Activated CD4-positive, alpha-beta T cell treated with anti-CD3 and anti-CD28 coated beads, Interleukin-2, amount 50 U/mL, for 24 hours (primary cell): Measurements from ENCODE around the gene TMEM259.

Experiments used
- DNase-seq, 2 donors: peaks; one replicate each; pipeline ENCODE4 v3.0.0-alpha.2; 2020; ENCODE audit warnings: low read depth in 1 of 2, low spot score in 1 of 2

Gene TMEM259

DNA sequence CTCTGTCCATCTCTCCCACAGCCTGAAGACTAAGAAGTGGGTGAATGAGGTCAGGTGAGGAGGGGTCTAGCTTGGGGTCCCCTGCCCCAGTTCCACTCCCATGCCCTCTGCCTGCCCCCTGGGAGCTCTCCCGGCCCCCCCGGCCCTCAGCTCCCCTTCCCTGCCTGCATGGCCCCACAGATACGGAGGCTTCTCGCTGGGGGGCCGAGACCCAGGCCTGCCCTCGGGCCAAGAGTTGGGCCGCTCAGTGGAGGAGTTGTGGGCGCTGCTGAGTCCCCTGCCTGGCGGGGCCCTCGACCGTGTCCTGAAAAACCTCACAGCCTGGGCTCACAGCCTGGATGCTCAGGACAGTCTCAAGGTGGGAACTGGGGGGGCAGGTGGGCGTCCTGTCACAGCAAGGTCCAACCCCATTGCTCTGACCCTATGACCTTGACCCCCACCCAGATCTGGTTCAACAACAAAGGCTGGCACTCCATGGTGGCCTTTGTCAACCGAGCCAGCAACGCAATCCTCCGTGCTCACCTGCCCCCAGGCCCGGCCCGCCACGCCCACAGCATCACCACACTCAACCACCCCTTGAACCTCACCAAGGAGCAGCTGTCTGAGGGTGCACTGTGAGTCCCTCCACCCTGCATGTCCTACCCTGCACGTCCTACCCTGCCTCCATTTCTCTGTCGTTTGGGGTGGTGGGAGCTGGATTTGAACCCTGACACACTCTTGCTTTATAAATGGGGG, 35.1 kb upstream of the TMEM259 start:
- DNase-seq = no peak

DNA sequence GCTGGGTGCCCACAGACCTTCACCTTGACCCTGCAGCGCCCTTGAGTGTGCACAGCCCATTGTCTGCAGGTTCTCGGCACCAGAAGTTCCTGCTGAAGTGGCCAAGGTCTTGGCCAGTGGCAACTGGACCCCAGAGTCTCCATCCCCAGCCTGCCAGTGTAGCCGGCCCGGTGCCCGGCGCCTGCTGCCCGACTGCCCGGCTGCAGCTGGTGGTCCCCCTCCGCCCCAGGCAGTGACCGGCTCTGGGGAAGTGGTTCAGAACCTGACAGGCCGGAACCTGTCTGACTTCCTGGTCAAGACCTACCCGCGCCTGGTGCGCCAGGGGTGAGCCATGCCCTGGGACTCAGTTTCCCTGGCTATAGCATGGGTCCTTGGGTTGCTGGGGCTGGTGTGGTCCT, 34.1 kb upstream of the TMEM259 start:
- DNase-seq = no peak

DNA sequence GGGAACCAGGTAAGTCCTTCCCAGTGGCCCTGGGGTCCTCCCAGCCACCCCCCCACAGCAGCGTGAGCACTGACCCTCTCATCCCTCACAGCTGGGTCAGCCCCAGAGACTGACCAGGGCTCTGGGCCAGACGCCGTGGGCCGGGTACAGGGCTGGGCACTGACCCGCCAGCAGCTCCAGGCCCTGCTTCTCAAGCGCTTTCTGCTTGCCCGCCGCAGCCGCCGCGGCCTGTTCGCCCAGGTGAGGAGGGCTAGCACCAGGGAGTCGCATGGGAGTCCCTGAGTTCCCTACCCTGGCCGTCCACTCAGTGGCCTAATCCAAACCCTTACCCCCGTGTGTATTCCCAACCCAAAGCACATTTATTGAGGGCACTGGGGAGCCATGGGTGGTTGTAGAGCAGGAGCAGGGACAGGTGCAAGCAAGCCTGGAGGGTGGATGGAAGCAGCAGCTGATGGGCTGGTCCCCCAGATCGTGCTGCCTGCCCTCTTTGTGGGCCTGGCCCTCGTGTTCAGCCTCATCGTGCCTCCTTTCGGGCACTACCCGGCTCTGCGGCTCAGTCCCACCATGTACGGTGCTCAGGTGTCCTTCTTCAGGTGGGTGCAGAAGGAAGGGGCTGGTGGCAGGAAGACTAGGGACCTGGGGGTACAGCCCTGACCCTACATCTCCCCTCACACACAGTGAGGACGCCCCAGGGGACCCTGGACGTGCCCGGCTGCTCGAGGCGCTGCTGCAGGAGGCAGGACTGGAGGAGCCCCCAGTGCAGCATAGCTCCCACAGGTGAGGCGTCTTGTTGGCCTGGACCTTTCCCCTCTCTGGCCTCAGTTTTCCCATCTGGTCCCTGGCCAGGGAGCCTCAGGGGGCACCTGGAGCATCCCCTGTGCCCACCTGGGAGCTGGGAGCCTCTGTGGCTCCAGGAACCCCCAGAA, 33.4 kb upstream of the TMEM259 start:
- DNase-seq = no peak

DNA sequence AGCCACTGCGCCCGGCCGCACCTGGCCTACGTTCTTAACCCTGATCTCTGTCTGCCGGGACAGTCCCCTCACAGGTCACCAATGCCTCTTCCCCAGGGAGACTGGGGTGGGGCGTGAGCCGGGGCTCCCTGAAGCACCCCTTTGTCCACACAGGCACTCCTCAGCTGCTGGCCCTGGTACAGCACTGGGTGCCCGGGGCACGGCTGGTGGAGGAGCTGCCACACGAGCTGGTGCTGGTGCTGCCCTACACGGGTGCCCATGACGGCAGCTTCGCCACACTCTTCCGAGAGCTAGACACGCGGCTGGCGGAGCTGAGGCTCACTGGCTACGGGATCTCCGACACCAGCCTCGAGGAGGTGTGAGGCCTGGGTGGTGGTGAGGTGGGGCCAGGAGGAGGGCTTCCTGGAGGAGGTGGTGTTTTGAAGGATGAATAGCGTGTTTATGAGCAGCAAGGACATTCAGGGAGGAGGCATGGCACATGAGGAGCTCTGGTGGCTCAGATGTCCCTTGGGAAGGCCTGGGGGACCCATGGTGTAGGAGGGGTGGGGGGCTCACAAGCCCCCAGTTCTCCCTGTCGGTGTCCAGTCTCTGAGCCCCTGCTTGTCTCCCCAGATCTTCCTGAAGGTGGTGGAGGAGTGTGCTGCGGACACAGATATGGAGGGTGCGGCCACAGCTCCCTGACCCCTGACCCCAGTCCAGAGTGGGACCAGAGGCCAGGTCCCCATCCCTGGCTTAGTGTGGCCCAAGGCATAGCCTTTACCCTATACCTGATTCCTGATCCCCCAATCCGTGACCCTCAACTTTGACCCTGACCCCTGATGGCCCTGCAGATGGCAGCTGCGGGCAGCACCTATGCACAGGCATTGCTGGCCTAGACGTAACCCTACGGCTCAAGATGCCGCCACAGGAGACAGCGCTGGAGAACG, 32.5 kb upstream of the TMEM259 start:
- no peak for DNase-seq

DNA sequence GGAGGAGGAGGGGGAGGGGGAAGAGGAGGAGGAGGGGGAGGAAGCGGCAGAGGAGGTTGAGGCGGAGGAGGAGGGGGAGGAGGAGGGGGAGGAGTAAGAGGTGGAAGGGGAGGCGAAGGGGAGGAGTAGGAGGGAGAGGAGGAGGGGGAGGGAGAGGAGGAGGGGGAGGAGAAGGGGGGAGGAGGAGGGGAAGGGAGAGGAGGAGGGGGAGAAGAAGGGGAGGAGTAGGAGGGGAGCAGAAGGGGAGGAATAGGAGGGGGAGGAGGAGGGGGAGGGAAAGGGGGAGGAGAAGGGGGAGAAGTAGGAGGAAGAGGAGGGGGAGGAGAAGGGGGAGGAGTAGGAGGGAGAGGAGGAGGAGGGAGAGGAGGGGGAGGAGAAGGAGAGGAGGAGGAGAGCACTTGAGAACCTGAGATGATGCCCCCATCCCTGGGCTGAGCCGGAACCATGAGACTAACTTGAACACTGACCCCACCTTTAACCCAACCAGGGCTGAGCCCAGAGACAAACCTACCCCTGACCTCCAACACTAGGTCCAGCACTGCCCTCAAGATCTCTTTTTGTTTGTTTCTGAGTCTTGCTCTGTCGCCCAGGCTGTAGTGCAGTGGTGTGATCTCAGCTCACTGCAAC, 31.5 kb upstream of the TMEM259 start:
- no peak for DNase-seq

DNA sequence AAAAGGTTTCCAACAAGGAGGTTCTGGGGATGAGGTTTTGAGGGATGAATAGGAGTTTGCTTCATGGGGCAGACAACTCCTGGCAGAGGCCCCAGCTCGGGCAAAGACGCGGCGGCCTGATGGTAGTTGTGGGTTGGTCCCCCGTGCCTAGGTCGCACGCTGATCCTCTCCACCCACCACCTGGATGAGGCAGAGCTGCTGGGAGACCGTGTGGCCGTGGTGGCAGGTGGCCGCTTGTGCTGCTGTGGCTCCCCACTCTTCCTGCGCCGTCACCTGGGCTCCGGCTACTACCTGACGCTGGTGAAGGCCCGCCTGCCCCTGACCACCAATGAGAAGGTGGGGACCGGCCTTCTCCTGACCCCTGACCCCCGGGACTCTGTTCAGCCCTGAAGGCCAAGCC, 30.9 kb upstream of the TMEM259 start:
- DNase-seq = no peak

DNA sequence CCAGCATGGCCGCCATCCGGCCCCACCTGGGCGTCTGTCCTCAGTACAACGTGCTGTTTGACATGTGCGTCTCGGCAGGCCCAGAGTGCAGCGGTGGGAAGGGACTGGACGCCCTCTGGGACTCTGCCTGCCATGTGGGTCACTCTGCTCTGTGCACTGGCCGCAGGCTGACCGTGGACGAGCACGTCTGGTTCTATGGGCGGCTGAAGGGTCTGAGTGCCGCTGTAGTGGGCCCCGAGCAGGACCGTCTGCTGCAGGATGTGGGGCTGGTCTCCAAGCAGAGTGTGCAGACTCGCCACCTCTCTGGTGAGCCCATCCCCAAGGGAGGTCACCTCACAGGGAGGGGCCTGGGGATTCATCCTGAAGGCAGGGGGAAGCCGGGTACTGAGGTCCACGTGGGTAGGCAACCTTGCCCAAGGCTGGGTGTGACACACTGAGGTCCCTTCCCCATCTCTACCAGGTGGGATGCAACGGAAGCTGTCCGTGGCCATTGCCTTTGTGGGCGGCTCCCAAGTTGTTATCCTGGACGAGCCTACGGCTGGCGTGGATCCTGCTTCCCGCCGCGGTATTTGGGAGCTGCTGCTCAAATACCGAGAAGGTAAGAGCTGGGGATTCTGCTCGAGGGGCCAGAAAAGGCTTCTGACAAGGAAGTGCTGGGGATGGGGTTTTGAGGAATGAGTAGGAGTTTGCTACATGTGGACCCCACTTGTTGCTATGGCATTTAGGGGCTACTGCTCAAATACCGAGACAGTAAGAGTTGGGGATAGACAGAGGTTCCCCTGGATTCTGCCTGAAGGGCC, 30.3 kb upstream of the TMEM259 start:
- DNase-seq = no peak

DNA sequence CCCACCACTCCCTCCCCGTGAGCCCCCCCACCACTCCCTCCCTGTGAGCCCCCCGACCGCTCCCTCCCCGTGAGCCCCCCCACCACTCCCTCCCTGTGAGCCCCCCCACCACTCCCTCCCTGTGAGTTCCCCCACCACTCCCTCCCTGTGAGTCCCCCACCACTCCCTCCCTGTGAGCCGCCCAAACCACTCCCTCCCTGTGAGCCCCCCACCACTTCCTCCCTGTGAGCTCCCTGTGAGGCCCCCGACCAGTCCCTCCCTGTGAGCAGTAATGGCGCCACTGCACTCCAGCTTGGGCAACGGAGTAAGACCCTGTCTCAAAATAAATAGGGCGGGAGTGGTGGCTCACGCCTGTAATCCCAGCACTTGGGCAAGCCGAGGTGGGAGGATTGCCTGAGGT, 28.9 kb upstream of the TMEM259 start:
- no peak for DNase-seq

DNA sequence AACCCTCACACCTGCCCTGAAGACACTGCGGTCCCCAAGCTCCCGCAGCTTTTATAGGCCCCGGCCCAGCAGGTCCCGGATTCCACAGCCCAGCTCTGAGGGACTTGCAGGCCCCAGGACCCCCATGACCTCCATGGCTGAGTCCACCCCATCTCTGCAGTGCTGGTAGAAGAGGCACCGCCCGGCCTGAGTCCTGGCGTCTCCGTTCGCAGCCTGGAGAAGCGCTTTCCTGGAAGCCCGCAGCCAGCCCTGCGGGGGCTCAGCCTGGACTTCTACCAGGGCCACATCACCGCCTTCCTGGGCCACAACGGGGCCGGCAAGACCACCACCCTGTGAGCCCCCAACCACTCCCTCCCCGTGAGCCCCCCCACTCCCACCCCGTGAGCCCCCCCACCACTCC, 28.2 kb upstream of the TMEM259 start:
- no peak for DNase-seq

DNA sequence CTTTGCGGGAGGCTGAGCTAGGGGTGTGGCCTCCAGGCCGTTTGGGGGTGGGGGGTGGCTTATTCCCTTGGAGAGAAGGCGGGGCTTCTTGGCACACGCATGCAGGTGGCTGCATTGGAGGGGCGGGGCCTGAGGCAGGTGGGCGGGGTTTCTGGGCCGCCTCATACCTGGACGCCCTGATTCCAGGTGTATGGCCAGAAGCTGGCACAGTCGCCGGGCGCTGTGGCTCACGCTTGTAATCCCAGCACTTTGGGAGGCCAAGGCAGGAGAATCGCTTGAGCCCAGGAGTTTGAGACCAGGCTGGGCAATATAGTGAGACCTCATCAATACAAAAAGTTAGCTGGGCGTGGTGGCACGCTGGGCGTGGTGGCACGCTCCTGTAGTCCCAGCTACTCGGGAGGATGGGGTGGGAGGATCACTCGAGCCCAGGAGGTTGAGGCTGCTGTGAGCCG, 26.8 kb upstream of the TMEM259 start:
- DNase-seq = no peak

DNA sequence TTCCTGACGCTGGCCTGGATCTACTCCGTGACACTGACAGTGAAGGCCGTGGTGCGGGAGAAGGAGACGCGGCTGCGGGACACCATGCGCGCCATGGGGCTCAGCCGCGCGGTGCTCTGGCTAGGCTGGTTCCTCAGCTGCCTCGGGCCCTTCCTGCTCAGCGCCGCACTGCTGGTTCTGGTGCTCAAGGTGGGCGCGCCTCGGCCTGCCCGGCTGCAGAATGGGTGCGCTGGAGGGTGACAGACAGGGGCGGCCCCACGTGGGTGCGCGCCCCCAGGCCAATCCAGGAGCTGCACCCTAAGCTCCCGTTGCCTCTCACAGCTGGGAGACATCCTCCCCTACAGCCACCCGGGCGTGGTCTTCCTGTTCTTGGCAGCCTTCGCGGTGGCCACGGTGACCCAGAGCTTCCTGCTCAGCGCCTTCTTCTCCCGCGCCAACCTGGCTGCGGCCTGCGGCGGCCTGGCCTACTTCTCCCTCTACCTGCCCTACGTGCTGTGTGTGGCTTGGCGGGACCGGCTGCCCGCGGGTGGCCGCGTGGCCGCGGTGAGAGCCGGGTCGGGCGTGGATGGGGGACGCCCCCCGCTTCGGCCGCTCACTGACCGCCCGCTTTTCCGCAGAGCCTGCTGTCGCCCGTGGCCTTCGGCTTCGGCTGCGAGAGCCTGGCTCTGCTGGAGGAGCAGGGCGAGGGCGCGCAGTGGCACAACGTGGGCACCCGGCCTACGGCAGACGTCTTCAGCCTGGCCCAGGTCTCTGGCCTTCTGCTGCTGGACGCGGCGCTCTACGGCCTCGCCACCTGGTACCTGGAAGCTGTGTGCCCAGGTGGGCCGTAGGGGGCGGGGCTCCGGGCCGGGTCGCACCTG, 26.1 kb upstream of the TMEM259 start:
- DNase-seq = no peak

DNA sequence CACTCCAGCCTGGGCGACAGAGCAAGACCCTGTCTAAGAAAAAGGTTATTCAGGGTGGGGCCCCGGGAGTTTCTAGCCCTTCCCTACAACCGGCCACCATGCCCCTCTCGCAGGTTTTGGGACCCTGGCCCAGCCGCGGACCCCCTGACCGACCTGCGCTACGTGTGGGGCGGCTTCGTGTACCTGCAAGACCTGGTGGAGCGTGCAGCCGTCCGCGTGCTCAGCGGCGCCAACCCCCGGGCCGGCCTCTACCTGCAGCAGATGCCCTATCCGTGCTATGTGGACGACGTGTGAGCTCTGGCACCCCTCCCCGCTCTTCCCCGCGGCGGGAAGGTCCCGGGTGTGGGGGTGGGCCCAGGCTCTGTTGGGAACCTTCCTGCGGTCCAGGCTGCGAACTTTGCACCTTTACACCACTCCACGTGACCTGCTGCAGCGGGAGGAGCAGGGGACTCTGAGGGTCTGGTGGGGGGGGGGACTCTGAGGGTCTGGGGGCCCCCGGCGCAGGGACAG, 25.2 kb upstream of the TMEM259 start:
- DNase-seq = no peak

DNA sequence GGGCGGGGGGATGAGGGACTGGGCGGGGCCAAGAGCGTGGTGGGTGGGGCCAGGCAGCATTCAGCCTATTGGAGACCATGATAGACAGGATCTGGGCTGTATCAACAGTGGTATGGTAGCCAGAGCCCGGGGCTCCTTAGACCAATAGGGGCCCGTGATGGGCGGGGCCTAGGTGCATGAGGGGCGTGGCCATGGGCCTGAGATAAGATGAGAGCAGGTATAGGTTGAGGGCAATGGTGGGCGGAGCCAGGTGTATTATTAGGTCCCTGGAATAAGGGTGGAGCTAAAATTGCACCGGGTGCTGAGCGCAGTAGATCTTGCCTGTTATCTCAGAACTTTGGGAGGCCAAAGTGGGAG, 24.3 kb upstream of the TMEM259 start:
- DNase-seq = peak in 1 of 2 donors; percentile 28

DNA sequence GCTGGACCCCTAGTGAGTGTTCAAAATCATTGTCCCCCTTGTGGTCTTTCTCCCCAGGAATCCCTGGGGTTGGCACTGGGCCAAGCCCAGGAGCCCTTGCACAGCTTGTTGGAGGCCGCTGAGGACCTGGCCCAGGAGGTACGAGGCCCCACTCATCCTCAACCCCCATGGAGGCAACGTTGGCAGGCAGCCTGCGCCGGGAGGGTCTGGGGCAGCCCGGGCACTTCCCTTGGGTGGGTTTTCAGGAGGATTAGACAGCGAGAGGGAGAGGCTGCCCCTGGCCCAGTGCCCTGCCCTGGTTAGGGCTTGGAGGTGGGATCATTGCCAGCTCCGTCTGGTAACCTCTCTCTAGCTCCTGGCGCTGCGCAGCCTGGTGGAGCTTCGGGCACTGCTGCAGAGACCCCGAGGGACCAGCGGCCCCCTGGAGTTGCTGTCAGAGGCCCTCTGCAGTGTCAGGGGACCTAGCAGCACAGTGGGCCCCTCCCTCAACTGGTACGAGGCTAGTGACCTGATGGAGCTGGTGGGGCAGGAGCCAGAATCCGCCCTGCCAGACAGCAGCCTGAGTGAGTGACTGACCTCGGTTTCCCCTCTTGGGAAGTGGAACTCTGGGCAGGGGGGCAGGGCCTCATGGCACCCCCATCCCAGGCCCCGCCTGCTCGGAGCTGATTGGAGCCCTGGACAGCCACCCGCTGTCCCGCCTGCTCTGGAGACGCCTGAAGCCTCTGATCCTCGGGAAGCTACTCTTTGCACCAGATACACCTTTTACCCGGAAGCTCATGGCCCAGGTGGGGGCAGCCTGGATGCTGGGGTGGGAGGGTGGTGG, 22.0 kb upstream of the TMEM259 start:
- no peak for DNase-seq

DNA sequence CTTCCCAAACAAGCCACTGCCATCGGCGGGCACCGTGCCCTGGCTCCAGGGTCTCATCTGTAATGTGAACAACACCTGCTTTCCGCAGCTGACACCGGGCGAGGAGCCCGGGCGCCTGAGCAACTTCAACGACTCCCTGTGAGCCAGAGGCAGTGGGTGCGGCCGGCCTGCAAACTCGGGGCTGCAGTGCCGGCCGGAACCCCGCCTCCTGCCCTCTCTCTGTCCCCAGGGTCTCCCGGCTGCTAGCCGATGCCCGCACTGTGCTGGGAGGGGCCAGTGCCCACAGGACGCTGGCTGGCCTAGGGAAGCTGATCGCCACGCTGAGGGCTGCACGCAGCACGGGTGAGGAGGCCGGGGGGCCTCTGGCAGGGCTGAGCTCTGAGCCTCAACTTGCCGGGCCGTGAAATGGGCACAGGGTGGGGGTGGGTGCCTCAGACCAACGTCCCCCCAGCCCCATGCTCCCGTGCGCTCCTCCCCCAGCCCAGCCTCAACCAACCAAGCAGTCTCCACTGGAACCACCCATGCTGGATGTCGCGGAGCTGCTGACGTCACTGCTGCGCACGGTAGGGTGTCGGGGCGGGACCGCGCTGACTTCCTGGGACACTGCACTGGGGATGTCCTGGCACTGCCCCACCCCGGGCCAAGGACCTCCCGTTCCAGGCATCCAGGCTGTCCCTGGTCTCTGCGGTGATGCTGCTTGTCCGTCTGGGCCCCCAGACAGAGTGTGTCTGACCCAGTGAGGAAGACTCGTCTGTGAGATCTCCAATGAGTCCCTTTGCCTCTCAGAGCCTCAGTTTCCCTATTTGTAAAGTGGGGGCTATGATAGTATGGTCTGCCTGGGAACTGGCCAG, 21.1 kb upstream of the TMEM259 start:
- DNase-seq = no peak

DNA sequence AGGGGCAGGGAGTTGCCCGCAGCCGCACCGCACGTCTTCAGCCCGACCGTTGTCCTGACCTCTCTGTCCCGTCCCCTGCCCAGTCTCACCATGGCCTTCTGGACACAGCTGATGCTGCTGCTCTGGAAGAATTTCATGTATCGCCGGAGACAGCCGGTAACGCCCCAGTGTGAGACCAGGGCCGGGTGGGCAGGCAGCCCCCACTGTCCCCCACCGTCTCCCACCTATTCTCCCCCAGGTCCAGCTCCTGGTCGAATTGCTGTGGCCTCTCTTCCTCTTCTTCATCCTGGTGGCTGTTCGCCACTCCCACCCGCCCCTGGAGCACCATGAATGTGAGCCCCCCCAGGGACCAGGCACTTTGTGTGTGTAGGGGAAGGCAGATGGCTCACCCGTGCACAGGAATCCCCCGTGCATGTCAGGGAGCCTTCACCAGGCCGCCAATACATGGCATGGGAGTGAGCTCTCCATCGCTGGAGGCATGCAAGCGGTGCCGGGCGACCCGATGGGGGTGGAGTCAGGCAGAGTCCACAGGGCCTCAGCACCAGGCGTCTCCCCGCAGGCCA, 20.4 kb upstream of the TMEM259 start:
- DNase-seq = no peak
